Smooth muscle cell (in vitro differentiated cells): ENCODE data around the gene SH2D6. TPM values are rescaled to one million over a fixed set of nuclear protein-coding genes. Genes with fewer than 3 reads are reported as not detected.

Experiments
- DNase-seq: peaks from one replicate; lab custom pipeline; 2025; ENCODE audit not compliant: unreplicated experiment; lab: John Stamatoyannopoulos, UW
- H2AFZ ChIP-seq: fragments of 200-600 bp; sonication (generic); 2 replicates; pipeline ENCODE4 v1.6.0; 2016; ENCODE audit warnings: antibody characterized with exemption, low read depth, mild to moderate bottlenecking
- H3F3A ChIP-seq: fragments of 200-600 bp; sonication (generic); 2 replicates; pipeline ENCODE4 v1.6.0; 2017; ENCODE audit warnings: antibody characterized with exemption, low read depth
- H3K27ac ChIP-seq: fragments of 200-600 bp; sonication (generic); 2 replicates; pipeline ENCODE4 v1.5.1; 2016; ENCODE audit warnings: low read depth, mild to moderate bottlenecking
- H3K27me3 ChIP-seq: fragments of 200-600 bp; sonication (generic); 2 replicates; pipeline ENCODE4 v1.6.1; 2016; ENCODE audit warnings: low read depth, mild to moderate bottlenecking
- H3K36me3 ChIP-seq: fragments of 200-600 bp; sonication (generic); 2 replicates; pipeline ENCODE4 v1.5.1; 2016; ENCODE audit warnings: low read depth
- H3K4me1 ChIP-seq: fragments of 200-600 bp; sonication (generic); 2 replicates; pipeline ENCODE4 v1.5.1; 2016; ENCODE audit warnings: low read depth
- H3K4me2 ChIP-seq: fragments of 200-600 bp; sonication (generic); 2 replicates; pipeline ENCODE4 v1.6.0; 2016; ENCODE audit warnings: mild to moderate bottlenecking
- H3K4me3 ChIP-seq: fragments of 200-600 bp; sonication (generic); 2 replicates; pipeline ENCODE4 v1.5.1; 2016; ENCODE audit warnings: mild to moderate bottlenecking
- H3K79me2 ChIP-seq: fragments of 200-600 bp; sonication (generic); 2 replicates; pipeline ENCODE4 v1.6.0; 2016; ENCODE audit warnings: low read depth, mild to moderate bottlenecking
- H3K9ac ChIP-seq: fragments of 200-600 bp; sonication (generic); 2 replicates; pipeline ENCODE4 v1.6.0; 2016; ENCODE audit warnings: low read depth
- H3K9me3 ChIP-seq: fragments of 200-600 bp; sonication (generic); replicated peaks from 2 replicates; pipeline ENCODE4 v1.5.1; 2016; ENCODE audit warnings: low read depth
- H4K20me1 ChIP-seq: fragments of 200-600 bp; sonication (generic); 2 replicates; pipeline ENCODE4 v1.6.0; 2016; ENCODE audit warnings: low read depth
- whole genome bisulfite sequencing: methylation state at CpG from one replicate; pipeline ENCODE4 v1.1.7; 2016; ENCODE audit warnings: low lambda C conversion rate; 5-methylcytosine and 5-hydroxymethylcytosine counted together
- polyA plus RNA-seq: library from polyadenylated mRNA; unstranded; fragments of >200 nt; fragmentation: Nextera tagmentation; extraction: Ambion mirVana; gene quantifications from 2 replicates; pipeline ENCODE4 v1.2.1, GENCODE V29; 2016
- total RNA-seq: library from RNA; depleted of rRNA; stranded (reverse); fragments of >200 nt; gene quantifications from 2 replicates; pipeline ENCODE4 v1.2.3, GENCODE V29; 2014
- TF ChIP-seq, protein P1 (sequence below): fragments of 200-600 bp; sonication (generic); IDR thresholded peaks from 2 replicates; pipeline ENCODE4 v1.5.1; 2017; ENCODE audit warnings: borderline replicate concordance, mild to moderate bottlenecking, antibody characterized with exemption; ENCODE audit not compliant: insufficient read depth, poor library complexity, severe bottlenecking

SH2D6 gene
- total and polyA plus RNA-seq, 2 experiments from 2014 or later, result not detected

GRCh38 chr2:85371045-85371444 lies 47.5 kb upstream of the SH2D6 start:
- no peaks in the 10 kb centered on the region for H3K9me3 ChIP-seq
- no peak overlapping the region for H2AFZ ChIP-seq
- 95% methylated on average over 11 of the region's 11 CpGs for WGBS
- TF ChIP-seq, protein P1, sequence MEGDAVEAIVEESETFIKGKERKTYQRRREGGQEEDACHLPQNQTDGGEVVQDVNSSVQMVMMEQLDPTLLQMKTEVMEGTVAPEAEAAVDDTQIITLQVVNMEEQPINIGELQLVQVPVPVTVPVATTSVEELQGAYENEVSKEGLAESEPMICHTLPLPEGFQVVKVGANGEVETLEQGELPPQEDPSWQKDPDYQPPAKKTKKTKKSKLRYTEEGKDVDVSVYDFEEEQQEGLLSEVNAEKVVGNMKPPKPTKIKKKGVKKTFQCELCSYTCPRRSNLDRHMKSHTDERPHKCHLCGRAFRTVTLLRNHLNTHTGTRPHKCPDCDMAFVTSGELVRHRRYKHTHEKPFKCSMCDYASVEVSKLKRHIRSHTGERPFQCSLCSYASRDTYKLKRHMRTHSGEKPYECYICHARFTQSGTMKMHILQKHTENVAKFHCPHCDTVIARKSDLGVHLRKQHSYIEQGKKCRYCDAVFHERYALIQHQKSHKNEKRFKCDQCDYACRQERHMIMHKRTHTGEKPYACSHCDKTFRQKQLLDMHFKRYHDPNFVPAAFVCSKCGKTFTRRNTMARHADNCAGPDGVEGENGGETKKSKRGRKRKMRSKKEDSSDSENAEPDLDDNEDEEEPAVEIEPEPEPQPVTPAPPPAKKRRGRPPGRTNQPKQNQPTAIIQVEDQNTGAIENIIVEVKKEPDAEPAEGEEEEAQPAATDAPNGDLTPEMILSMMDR, result no peak
- no peaks in the 10 kb centered on the region for H3F3A ChIP-seq
- H3K36me3 ChIP-seq, result no peaks in the 10 kb centered on the region
- H3K4me3 ChIP-seq, result no peak overlapping the region
- H3K27me3 ChIP-seq, result no peaks in the 10 kb centered on the region
- H3K4me2 ChIP-seq, result no peak overlapping the region
- H4K20me1 ChIP-seq, result no peaks in the 10 kb centered on the region
- DNase-seq, result no peak
- no peak overlapping the region for H3K27ac ChIP-seq
- H3K4me1 ChIP-seq, result no peaks in the 10 kb centered on the region
- no peaks in the 10 kb centered on the region for H3K79me2 ChIP-seq
- H3K9ac ChIP-seq, result no peak overlapping the region

DNA sequence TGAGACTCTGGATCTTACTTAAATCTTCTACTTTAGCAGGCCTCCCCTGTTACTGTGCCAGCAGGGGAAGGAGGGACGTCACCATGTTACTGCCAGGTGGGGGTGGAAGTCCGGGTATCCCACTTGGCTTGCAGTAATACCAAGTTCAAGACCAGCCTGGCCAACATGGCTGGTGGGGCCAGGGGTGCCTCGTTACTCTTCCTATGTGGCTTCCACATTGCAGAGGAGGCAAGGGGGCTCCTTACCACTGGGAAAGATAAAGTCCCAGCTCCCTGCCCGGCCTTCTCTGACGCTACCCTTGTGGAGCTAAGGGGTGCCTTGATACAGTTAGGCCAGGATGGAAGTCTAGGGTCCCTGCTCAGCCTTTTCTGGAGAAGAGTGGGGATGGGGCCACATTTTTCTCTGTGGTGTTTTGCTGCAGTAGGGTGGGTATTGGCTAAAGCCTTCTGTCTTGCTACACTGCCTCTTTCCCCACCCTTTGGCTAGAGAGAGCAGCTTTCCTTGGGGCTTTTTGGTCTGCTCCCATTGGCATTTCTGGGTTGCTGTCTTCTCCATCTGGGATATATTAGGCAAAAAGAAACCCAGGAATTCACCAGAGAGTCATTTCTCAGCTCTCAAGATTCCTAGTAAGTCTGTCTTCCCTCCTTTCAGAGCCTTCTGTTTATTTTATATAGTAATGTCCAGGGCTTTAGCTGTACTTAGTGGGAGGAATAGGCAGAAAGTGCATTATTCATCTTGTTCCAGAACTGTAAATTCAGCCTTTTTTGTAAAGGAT lies 42.0 kb upstream of the SH2D6 start:
- Histone ChIP-seq H3K9me3 (no peaks in the 10 kb centered on the region), H3K27ac (no peak overlapping the region)
- 96% methylated on average over 5 of the region's 5 CpGs for WGBS

DNA sequence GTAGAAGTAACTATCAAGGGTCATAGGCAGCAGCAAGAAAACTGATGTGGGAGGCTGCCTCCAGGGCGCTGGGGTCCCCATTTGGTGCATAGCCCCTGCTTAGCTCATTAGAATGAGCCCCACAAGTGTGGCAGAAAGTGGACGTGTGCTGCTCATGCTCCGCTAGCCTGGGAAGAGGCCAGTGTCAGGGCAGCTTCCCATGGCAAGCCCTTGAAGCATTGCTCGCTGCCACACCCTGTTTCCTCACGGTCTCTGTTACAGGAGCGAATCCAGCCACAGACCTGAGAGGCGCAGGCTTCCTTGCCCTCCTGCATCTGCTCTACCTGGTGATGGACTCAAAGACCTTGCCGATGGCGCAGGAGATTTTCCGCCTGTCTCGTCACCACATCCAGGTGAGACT lies 41.4 kb upstream of the SH2D6 start:
- no peak overlapping the region for H3K4me3 ChIP-seq
- TF ChIP-seq, protein P1, result no peak
- H4K20me1 ChIP-seq, result no peaks in the 10 kb centered on the region
- H3K4me1 ChIP-seq, result no peaks in the 10 kb centered on the region
- no peaks in the 10 kb centered on the region for H3K79me2 ChIP-seq
- no peaks in the 10 kb centered on the region for H3F3A ChIP-seq
- H2AFZ ChIP-seq, result no peak overlapping the region
- H3K9ac ChIP-seq, result no peak overlapping the region
- H3K27me3 ChIP-seq, result no peaks in the 10 kb centered on the region
- H3K36me3 ChIP-seq, result peaks cover 28% of the 10 kb centered on the region
- no peak for DNase-seq
- H3K9me3 ChIP-seq, result no peaks in the 10 kb centered on the region
- WGBS, result 82% methylated on average over 11 of the region's 11 CpGs
- peak overlapping the region; percentile 49 for H3K4me2 ChIP-seq
- H3K27ac ChIP-seq, result no peak overlapping the region

More for the DNA sequence above, 42.0 kb upstream of the SH2D6 start:
- Histone ChIP-seq H4K20me1 (no peaks in the 10 kb centered on the region), H3K27me3 (no peaks in the 10 kb centered on the region), H3F3A (no peaks in the 10 kb centered on the region), H3K4me3 (no peak overlapping the region), H3K9ac (no peak overlapping the region), H3K4me1 (no peaks in the 10 kb centered on the region), H3K36me3 (peaks cover 28% of the 10 kb centered on the region), H2AFZ (no peak overlapping the region), H3K79me2 (no peaks in the 10 kb centered on the region), H3K4me2 (peak overlapping the region; percentile 49)
- DNase-seq, result no peak
- TF ChIP-seq, protein P1, result no peak

GRCh38 chr2:85378257-85378656 lies 40.3 kb upstream of the SH2D6 start:
- no peak for DNase-seq
- WGBS, result 92% methylated on average over 5 of the region's 5 CpGs
- no peaks in the 10 kb centered on the region for H3K4me1 ChIP-seq
- peaks cover 28% of the 10 kb centered on the region for H3K36me3 ChIP-seq
- no peak overlapping the region for H3K4me2 ChIP-seq
- H3F3A ChIP-seq, result no peaks in the 10 kb centered on the region
- no peak overlapping the region for H3K4me3 ChIP-seq
- no peak overlapping the region for H2AFZ ChIP-seq
- no peak overlapping the region for H3K9ac ChIP-seq
- TF ChIP-seq, protein P1, result no peak
- H3K27ac ChIP-seq, result no peak overlapping the region
- no peaks in the 10 kb centered on the region for H3K27me3 ChIP-seq
- H4K20me1 ChIP-seq, result no peaks in the 10 kb centered on the region
- H3K9me3 ChIP-seq, result no peaks in the 10 kb centered on the region
- H3K79me2 ChIP-seq, result no peaks in the 10 kb centered on the region
